Naive B cell (primary cell): Measurements from ENCODE around the gene GARIN5A. TPM values are rescaled to one million over a fixed set of nuclear protein-coding genes. Genes with fewer than 3 reads are reported as not detected.
A peak's percentile ranks its signal among the peaks of the same experiment; 100 is the strongest.

Experiments used
- ATAC-seq, 2 donors: fragments of 150-1000 bp; cut with Tn5 transposase; 2 replicates each; pipeline ENCODE4 v1.10.0; 2021; ENCODE audit warnings: low read depth in 2 of 2, mild to moderate bottlenecking in 2 of 2, moderate library complexity in 2 of 2
- DNase-seq: peaks from one replicate; pipeline ENCODE4 v3.0.0; 2022
- H3K27ac Mint-ChIP-seq, 6 donors: one replicate each; pipeline ENCODE4 v1.8.0; 2020 to 2022; ENCODE audit warnings: mild to moderate bottlenecking in 6 of 6, mixed read lengths in 6 of 6, moderate library complexity in 5 of 6, inconsistent platforms in 2 of 6
- H3K27me3 Mint-ChIP-seq, 3 donors: one replicate each; pipeline ENCODE4 v1.8.0; 2021 to 2022; ENCODE audit warnings: mixed read lengths in 3 of 3, mild to moderate bottlenecking in 1 of 3
- H3K36me3 Mint-ChIP-seq, 2 donors: one replicate each; pipeline ENCODE4 v1.8.0; 2020 to 2022; ENCODE audit warnings: mixed read lengths in 2 of 2, inconsistent platforms in 1 of 2, mild to moderate bottlenecking in 1 of 2
- H3K4me1 Mint-ChIP-seq, 3 donors: one replicate each; pipeline ENCODE4 v1.8.0; 2020 to 2022; ENCODE audit warnings: mixed read lengths in 3 of 3, inconsistent platforms in 1 of 3, mild to moderate bottlenecking in 1 of 3, moderate library complexity in 1 of 3
- H3K4me3 Mint-ChIP-seq, 8 donors: one replicate each; pipeline ENCODE4 v1.8.0; 2020 to 2022; ENCODE audit warnings: mild to moderate bottlenecking in 8 of 8, mixed read lengths in 8 of 8, moderate library complexity in 8 of 8, inconsistent platforms in 2 of 8
- H3K9me3 Mint-ChIP-seq, 7 donors: one replicate each; pipeline ENCODE4 v1.8.0; 2020 to 2022; ENCODE audit warnings: mixed read lengths in 7 of 7, mild to moderate bottlenecking in 5 of 7, inconsistent platforms in 2 of 7, moderate library complexity in 1 of 7
- polyA plus RNA-seq, 6 donors: library from polyadenylated mRNA; unstranded; fragments of 300-500 nt; fragmentation: Illumina TruSeq; gene quantifications; one replicate each; pipeline ENCODE4 v1.2.3, GENCODE V29; 2021; ENCODE audit warnings: low read depth in 6 of 6

GARIN5A gene
- polyA plus RNA-seq, result 1 to 10 TPM in 1 of 6 donors, under 1 TPM in 4, not detected in 1; 0.38 to 2.2 (median 0.50) TPM

- Mint-ChIP-seq H3K27ac (peak within 1 kb of the TSS; percentile 93 to 99 (median 99)), H3K36me3 (peaks cover 0 to 14% of the 10 kb centered on the region in 2 donors), H3K27me3 (no peaks in the 10 kb centered on the region), H3K4me3 (peak within 1 kb of the TSS; percentile 96 to 99 (median 98)), H3K9me3 (peaks cover 0 to 4% (median 0%) of the 10 kb centered on the region in 7 donors), H3K4me1 (peaks cover 29 to 46% (median 33%) of the 10 kb centered on the region in 3 donors)
- DNase-seq (peak; percentile 97), ATAC-seq (peak; percentile 93 to 95)
Observed at GRCh38 chr19:50476224-50476906, at the start of gene GARIN5A, which contains the start of gene EMC10. Gene GARIN5A, minus strand, starts transcription at chr19:50476848. Its CDS starts 460 bp downstream, at chr19:50476388. Gene EMC10, plus strand, starts transcription at chr19:50476507. Its CDS starts 38 bp downstream, at chr19:50476545.

- Mint-ChIP-seq H3K36me3 (no peaks in the 10 kb centered on the region), H3K27me3 (peaks cover under 1 to 5% (median 4%) of the 10 kb centered on the region in 3 donors), H3K27ac (no peak overlapping the region), H3K9me3 (no peaks in the 10 kb centered on the region), H3K4me3 (no peak overlapping the region), H3K4me1 (no peaks in the 10 kb centered on the region)
- ATAC-seq (no peak), DNase-seq (no peak)
Observed at GRCh38 chr19:50522881-50523280, 46.2 kb upstream of the GARIN5A start.

- ATAC-seq (no peak), DNase-seq (no peak)
- Mint-ChIP-seq H3K9me3 (no peaks in the 10 kb centered on the region), H3K4me3 (no peak overlapping the region), H3K27ac (no peak overlapping the region), H3K27me3 (peaks cover 0 to 4% (median under 1%) of the 10 kb centered on the region in 3 donors), H3K36me3 (no peaks in the 10 kb centered on the region), H3K4me1 (peaks cover 0 to under 1% (median 0%) of the 10 kb centered on the region in 3 donors)
Observed at GRCh38 chr19:50520822-50521465, 44.3 kb upstream of the GARIN5A start.

- ATAC-seq (no peak), DNase-seq (no peak)
- Mint-ChIP-seq H3K9me3 (no peaks in the 10 kb centered on the region), H3K36me3 (no peaks in the 10 kb centered on the region), H3K4me3 (no peak overlapping the region), H3K27ac (peak overlapping the region in 1 of 6 donors; percentile 61), H3K4me1 (peaks cover 0 to 6% (median 3%) of the 10 kb centered on the region in 3 donors), H3K27me3 (peaks cover 0 to 15% (median 7%) of the 10 kb centered on the region in 3 donors)
Observed at GRCh38 chr19:50519006-50519575, 42.4 kb upstream of the GARIN5A start.

- peaks cover 2 to 7% (median 4%) of the 10 kb centered on the region in 3 donors for H3K4me1 Mint-ChIP-seq
- no peaks in the 10 kb centered on the region for H3K9me3 Mint-ChIP-seq
- ATAC-seq, result no peak
- no peak for DNase-seq
- H3K36me3 Mint-ChIP-seq, result no peaks in the 10 kb centered on the region
- peak overlapping the region in 1 of 8 donors; percentile 24 for H3K4me3 Mint-ChIP-seq
- peaks cover 0 to 19% (median 13%) of the 10 kb centered on the region in 3 donors for H3K27me3 Mint-ChIP-seq
- peak overlapping the region in 1 of 6 donors; percentile 61 for H3K27ac Mint-ChIP-seq
Observed at GRCh38 chr19:50518091-50519005, 41.7 kb upstream of the GARIN5A start.

- H3K27me3 Mint-ChIP-seq, result peaks cover 0 to 24% (median 18%) of the 10 kb centered on the region in 3 donors
Observed at GRCh38 chr19:50517704-50518075, 41.0 kb upstream of the GARIN5A start.

GRCh38 chr19:50516964-50517703 lies 40.5 kb upstream of the GARIN5A start:
- DNase-seq (no peak), ATAC-seq (no peak)
- peak overlapping the region in 1 of 6 donors; percentile 68 for H3K27ac Mint-ChIP-seq
- H3K36me3 Mint-ChIP-seq, result no peaks in the 10 kb centered on the region
- peaks cover 0 to 24% (median 18%) of the 10 kb centered on the region in 3 donors for H3K27me3 Mint-ChIP-seq
- H3K4me1 Mint-ChIP-seq, result peaks cover 4 to 10% (median 7%) of the 10 kb centered on the region in 3 donors
- no peak overlapping the region for H3K4me3 Mint-ChIP-seq
- H3K9me3 Mint-ChIP-seq, result no peaks in the 10 kb centered on the region

More at GRCh38 chr19:50517704-50518075, 41.0 kb upstream of the GARIN5A start:
- ATAC-seq (no peak), DNase-seq (no peak)
- Mint-ChIP-seq H3K4me1 (peaks cover 4 to 10% (median 7%) of the 10 kb centered on the region in 3 donors), H3K9me3 (no peaks in the 10 kb centered on the region), H3K36me3 (no peaks in the 10 kb centered on the region), H3K4me3 (no peak overlapping the region), H3K27ac (no peak overlapping the region)

GRCh38 chr19:50516456-50516855 lies 39.8 kb upstream of the GARIN5A start:
- Mint-ChIP-seq H3K36me3 (peaks cover 0 to 3% of the 10 kb centered on the region in 2 donors), H3K27ac (no peak overlapping the region), H3K4me3 (no peak overlapping the region), H3K4me1 (peaks cover 10 to 14% (median 13%) of the 10 kb centered on the region in 3 donors), H3K27me3 (peaks cover 0 to 24% (median 18%) of the 10 kb centered on the region in 3 donors), H3K9me3 (no peaks in the 10 kb centered on the region)
- DNase-seq (no peak), ATAC-seq (no peak)

- no peak for ATAC-seq
- no peak overlapping the region for H3K27ac Mint-ChIP-seq
- no peak overlapping the region for H3K4me3 Mint-ChIP-seq
- H3K9me3 Mint-ChIP-seq, result peaks cover 0 to 2% (median 0%) of the 10 kb centered on the region in 7 donors
- H3K27me3 Mint-ChIP-seq, result peaks cover 0 to 24% (median 18%) of the 10 kb centered on the region in 3 donors
- peaks cover 20 to 25% (median 23%) of the 10 kb centered on the region in 3 donors for H3K4me1 Mint-ChIP-seq
- no peak for DNase-seq
- peaks cover 0 to 7% of the 10 kb centered on the region in 2 donors for H3K36me3 Mint-ChIP-seq
Observed at GRCh38 chr19:50515168-50515561, 38.5 kb upstream of the GARIN5A start.

- Mint-ChIP-seq H3K4me3 (peak overlapping the region in 1 of 8 donors; percentile 23), H3K4me1 (peaks cover 20 to 25% (median 23%) of the 10 kb centered on the region in 3 donors), H3K36me3 (peaks cover 0 to 7% of the 10 kb centered on the region in 2 donors), H3K27me3 (peaks cover 0 to 24% (median 18%) of the 10 kb centered on the region in 3 donors), H3K27ac (peak overlapping the region in 3 of 6 donors; percentile 16 to 92 (median 60)), H3K9me3 (peaks cover 0 to 2% (median 0%) of the 10 kb centered on the region in 7 donors)
- DNase-seq (no peak), ATAC-seq (no peak)
Observed at GRCh38 chr19:50514346-50515167, 37.9 kb upstream of the GARIN5A start.

- peaks cover 0 to 24% (median 18%) of the 10 kb centered on the region in 3 donors for H3K27me3 Mint-ChIP-seq
- peaks cover 22 to 27% (median 25%) of the 10 kb centered on the region in 3 donors for H3K4me1 Mint-ChIP-seq
- H3K36me3 Mint-ChIP-seq, result peaks cover 0 to 7% of the 10 kb centered on the region in 2 donors
- H3K4me3 Mint-ChIP-seq, result peak within 1 kb of the TSS in 7 of 8 donors; percentile 19 to 73 (median 45)
- DNase-seq, result no peak
- ATAC-seq, result no peak
- peaks cover 0 to 2% (median 0%) of the 10 kb centered on the region in 7 donors for H3K9me3 Mint-ChIP-seq
- H3K27ac Mint-ChIP-seq, result peak within 1 kb of the TSS; percentile 60 to 96 (median 81)
Observed at GRCh38 chr19:50513746-50514345, 37.2 kb upstream of the GARIN5A start, which contains the start of gene ASPDH. Gene ASPDH, minus strand, starts transcription at chr19:50513913. Its CDS starts 90 bp downstream, at chr19:50513823.
